GM19351 (cell line): ENCODE results near the gene CFP.

ENCODE experiments used
- ATAC-seq: cut with Tn5 transposase; IDR thresholded peaks from one replicate; pipeline ENCODE4 v1.9.1; 2021; ENCODE audit warnings: mild to moderate bottlenecking, moderate library complexity; ENCODE audit not compliant: unreplicated experiment

Gene CFP

GRCh38 chrX:47576021-47576898 is 53.5 kb downstream of the CFP start:
- no peak for ATAC-seq

DNA sequence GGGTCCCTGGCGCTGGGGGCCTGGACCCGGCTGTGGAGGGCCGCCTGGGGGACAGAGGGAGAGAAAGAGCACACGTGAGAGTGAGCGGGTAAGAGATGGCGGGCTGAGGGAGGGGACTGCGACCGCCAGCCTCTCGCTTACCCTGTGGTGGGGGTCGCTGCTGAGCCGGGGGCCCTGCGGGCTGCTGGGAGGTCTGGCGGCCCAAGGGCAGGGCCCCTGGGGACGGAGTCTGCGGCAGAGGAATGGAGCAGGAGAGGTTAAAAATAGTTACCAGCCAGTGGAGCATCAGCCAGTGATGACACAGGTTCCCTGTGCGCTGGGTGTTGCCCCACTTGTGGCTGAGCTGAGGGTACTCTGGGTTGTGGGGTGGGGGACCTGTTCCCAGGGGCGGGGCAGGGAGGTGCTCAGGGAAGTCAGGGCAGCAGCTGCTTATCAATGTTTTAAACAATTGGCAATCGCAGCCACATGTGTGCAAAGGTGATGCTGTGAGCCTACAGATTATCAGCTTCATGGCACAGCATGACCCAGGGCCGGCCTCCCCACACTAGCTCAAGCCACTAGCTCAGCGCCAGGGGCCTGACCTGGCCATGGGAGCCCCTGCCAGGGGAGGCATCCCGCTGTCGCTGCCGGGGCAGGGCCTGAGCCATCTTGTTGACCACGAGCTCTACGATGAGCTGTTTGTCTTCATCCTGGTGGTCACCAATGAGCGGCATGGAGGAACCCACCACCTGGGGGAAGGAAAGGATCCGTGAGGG is 55.0 kb downstream of the CFP start:
- ATAC-seq: no peak

- no peak for ATAC-seq
Measured at GRCh38 chrX:47574076-47574546, 55.6 kb downstream of the CFP start.

GRCh38 chrX:47573341-47574075 is 56.2 kb downstream of the CFP start:
- ATAC-seq: no peak
